Rectal smooth muscle tissue (tissue), 1 donor: ENCODE measurements around the gene GPR55.
"Not testable (repeated sequence)": the region's sequence is repeated elsewhere in the genome, so short reads cannot be mapped to it uniquely, and the experiment has no call there.

ENCODE experiments used
- H3K27ac ChIP-seq: one replicate; pipeline ENCODE4 v1.7.0; 2013; ENCODE audit warnings: low read depth, low read length, inconsistent platforms
- H3K27me3 ChIP-seq: one replicate; pipeline ENCODE4 v1.7.0; 2013; ENCODE audit warnings: low read length; ENCODE audit not compliant: control insufficient read depth, insufficient read depth
- H3K36me3 ChIP-seq: one replicate; pipeline ENCODE4 v1.7.0; 2013; ENCODE audit warnings: low read length; ENCODE audit not compliant: control insufficient read depth, insufficient read depth
- H3K4me1 ChIP-seq: one replicate; pipeline ENCODE4 v1.7.0; 2013; ENCODE audit warnings: low read length; ENCODE audit not compliant: control insufficient read depth, insufficient read depth
- H3K4me3 ChIP-seq: one replicate; pipeline ENCODE4 v1.7.0; 2013; ENCODE audit warnings: low read length
- H3K9ac ChIP-seq: one replicate; pipeline ENCODE4 v1.7.0; 2013; ENCODE audit warnings: low read length

GPR55 gene

DNA sequence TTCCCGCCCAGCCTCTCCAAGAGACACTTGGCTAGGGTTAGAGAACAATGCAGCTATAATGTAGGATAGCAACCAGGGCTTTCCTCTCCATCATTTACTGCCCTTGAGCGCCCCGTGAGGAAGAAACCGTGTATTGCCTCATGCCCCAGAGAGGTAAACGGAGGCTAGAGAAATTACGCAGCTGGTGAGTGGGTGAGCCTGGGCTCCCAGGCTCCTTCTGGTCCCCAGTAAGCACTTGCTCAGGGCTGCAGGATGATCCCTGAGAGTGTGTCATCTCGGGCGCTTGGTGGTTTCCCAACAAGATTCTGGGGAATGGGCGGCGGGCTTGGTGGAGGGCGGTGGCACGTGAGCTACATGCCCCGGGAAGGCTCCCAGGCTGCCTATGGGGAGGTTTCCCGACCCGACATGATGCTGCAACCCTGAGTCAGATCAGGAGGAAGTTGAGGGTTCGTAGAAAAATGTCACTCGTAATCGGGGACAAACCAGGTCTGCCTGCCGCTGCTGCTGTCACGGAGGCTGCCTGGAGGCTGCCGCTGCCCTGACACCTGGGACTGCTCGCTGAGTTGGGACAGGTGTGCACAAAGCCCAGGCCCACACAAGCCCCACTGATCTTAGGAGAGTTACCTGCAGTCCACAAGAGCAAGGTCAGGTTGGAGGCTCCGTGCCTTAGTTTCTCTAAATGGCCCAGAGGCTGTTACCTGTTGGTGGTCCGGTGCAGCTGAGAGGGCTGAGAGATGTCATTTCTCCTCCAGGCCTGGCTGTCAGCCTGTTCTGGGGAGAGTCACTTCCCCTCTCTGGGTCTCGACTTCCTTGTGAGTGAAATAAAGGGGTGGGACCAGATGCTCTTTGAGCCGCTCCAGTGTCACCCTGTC, at the start of gene GPR55:
TSS of gene GPR55 (minus strand) at position 773 of the 872 bp plus-strand sequence. CDS start 14,280 bp downstream, outside the sequence.
- Histone ChIP-seq H3K9ac (no peak within 1 kb of the TSS), H3K4me3 (peak within 1 kb of the TSS; percentile 30), H3K4me1 (no peaks in the 10 kb centered on the region), H3K27ac (no peak within 1 kb of the TSS), H3K36me3 (no peaks in the 10 kb centered on the region), H3K27me3 (no peaks in the 10 kb centered on the region)

GRCh38 chr2:230974096-230974913, 49.3 kb upstream of the GPR55 start:
- no peaks in the 10 kb centered on the region for H3K27me3 ChIP-seq
- H3K4me1 ChIP-seq: no peaks in the 10 kb centered on the region
- H3K27ac ChIP-seq: no peak overlapping the region
- H3K9ac ChIP-seq: no peak overlapping the region
- no peaks in the 10 kb centered on the region for H3K36me3 ChIP-seq
- no peak overlapping the region for H3K4me3 ChIP-seq

- Histone ChIP-seq H3K9ac (no peak overlapping the region), H3K36me3 (no peaks in the 10 kb centered on the region), H3K4me3 (no peak overlapping the region), H3K27ac (no peak overlapping the region), H3K27me3 (no peaks in the 10 kb centered on the region), H3K4me1 (no peaks in the 10 kb centered on the region)
These were observed 47.0 kb upstream of the GPR55 start for GRCh38 chr2:230972046-230972445.

- H3K4me1 ChIP-seq: no peaks in the 10 kb centered on the region
- H3K4me3 ChIP-seq: no peak overlapping the region
- no peaks in the 10 kb centered on the region for H3K36me3 ChIP-seq
- H3K27ac ChIP-seq: no peak overlapping the region
- no peak overlapping the region for H3K9ac ChIP-seq
- no peaks in the 10 kb centered on the region for H3K27me3 ChIP-seq
These were observed 44.6 kb upstream of the GPR55 start for GRCh38 chr2:230969659-230970015.

GRCh38 chr2:230968921-230969658, 44.0 kb upstream of the GPR55 start:
- H3K9ac ChIP-seq: no peak overlapping the region
- H3K27ac ChIP-seq: no peak overlapping the region
- no peaks in the 10 kb centered on the region for H3K27me3 ChIP-seq
- H3K4me3 ChIP-seq: no peak overlapping the region
- H3K4me1 ChIP-seq: no peaks in the 10 kb centered on the region
- H3K36me3 ChIP-seq: no peaks in the 10 kb centered on the region

DNA sequence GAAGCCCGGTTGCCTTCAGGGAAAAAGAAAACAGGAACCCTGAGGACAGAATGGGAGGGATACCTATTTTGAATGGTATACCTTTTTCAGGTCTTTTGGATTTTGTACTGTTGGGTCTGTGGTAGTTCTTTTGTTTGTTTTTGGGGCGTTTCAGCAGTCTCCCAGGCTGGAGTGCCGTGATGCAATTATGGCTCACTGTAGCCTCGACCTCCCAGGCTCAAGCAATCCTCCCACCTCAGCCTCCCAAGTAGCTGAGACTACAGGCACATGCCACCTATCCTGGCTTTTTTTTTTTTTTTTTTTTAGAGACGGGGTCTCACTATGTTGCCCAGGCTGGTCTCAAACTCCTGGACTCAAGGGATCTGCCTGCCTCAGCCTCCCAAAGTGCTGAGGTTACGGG, 43.3 kb upstream of the GPR55 start:
- not testable (repeated sequence) for H3K27me3 ChIP-seq, H3K36me3 ChIP-seq, H3K4me1 ChIP-seq, H3K9ac ChIP-seq, H3K4me3 ChIP-seq, H3K27ac ChIP-seq

DNA sequence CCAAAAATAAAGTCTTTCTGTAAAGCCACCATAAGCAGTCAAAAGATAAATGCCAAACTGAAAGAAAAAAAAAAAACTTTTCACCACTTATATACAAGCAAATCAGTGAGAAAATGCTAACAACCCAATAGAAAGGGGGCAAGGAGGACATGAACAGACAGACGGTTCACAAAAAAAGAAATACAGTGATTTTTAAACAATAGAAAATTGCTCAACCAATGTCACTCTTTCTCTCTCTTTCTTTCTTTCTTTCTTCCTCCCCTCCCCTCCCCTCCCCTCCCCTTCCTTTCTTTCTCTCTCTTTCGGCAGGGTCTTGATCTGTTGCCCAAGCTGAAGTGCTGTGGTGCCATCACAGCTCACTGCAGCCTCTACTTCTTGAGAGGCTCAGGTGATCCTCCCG, 42.1 kb upstream of the GPR55 start:
- no peaks in the 10 kb centered on the region for H3K36me3 ChIP-seq
- H3K27me3 ChIP-seq: no peaks in the 10 kb centered on the region
- H3K27ac ChIP-seq: no peak overlapping the region
- H3K4me1 ChIP-seq: no peaks in the 10 kb centered on the region
- no peak overlapping the region for H3K4me3 ChIP-seq
- H3K9ac ChIP-seq: no peak overlapping the region

GRCh38 chr2:230964136-230964730, 39.2 kb upstream of the GPR55 start:
- H3K4me1 ChIP-seq: no peaks in the 10 kb centered on the region
- no peak overlapping the region for H3K27ac ChIP-seq
- no peaks in the 10 kb centered on the region for H3K36me3 ChIP-seq
- no peaks in the 10 kb centered on the region for H3K27me3 ChIP-seq
- H3K4me3 ChIP-seq: no peak overlapping the region
- H3K9ac ChIP-seq: no peak overlapping the region

DNA sequence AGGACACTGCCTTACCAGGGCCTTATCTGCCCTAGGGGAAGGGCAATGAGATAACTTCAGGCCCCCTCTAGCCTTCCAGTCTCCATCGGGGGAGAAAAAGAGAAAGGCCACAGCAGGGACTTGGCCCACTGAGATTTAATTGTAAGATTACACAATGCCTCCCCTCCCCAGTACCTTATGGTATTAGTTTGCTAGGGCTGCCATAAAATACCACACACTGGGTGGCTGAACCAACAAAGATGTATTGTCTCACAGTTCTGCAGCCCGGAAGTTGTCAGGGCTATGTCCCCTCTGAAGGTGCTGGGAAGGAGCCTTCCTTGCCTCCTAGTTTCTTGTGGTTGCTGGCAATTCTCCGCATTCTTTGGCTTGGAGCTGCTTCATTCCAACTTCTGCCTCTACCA, 36.0 kb upstream of the GPR55 start:
- Histone ChIP-seq H3K27me3 (no peaks in the 10 kb centered on the region), H3K4me1 (peaks cover 2% of the 10 kb centered on the region), H3K9ac (no peak overlapping the region)

DNA sequence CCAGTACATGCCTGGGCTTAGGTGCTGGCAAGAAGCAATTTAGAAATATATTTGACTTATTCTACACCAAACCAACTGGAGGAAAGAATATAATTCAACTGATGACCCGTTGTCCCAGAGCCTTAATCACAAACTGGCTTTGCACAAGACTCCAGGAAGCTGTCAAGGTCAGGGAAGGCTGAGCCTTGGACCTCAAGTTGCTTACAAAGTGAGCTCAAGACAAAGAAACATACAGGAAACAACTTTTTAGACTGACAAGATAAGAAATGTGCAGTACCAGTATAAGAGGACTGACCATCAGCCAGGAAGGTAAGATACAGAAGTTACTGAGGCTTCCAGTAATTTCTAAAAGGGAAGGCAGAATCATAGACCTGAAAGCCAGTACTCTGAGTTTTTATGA, 35.0 kb upstream of the GPR55 start:
- peaks cover 2% of the 10 kb centered on the region for H3K4me1 ChIP-seq
- no peak overlapping the region for H3K27ac ChIP-seq
- H3K27me3 ChIP-seq: no peaks in the 10 kb centered on the region
- no peak overlapping the region for H3K9ac ChIP-seq
- H3K36me3 ChIP-seq: no peaks in the 10 kb centered on the region
- H3K4me3 ChIP-seq: no peak overlapping the region

More for the DNA sequence above, 36.0 kb upstream of the GPR55 start:
- Histone ChIP-seq H3K4me3 (no peak overlapping the region), H3K27ac (no peak overlapping the region), H3K36me3 (no peaks in the 10 kb centered on the region)

DNA sequence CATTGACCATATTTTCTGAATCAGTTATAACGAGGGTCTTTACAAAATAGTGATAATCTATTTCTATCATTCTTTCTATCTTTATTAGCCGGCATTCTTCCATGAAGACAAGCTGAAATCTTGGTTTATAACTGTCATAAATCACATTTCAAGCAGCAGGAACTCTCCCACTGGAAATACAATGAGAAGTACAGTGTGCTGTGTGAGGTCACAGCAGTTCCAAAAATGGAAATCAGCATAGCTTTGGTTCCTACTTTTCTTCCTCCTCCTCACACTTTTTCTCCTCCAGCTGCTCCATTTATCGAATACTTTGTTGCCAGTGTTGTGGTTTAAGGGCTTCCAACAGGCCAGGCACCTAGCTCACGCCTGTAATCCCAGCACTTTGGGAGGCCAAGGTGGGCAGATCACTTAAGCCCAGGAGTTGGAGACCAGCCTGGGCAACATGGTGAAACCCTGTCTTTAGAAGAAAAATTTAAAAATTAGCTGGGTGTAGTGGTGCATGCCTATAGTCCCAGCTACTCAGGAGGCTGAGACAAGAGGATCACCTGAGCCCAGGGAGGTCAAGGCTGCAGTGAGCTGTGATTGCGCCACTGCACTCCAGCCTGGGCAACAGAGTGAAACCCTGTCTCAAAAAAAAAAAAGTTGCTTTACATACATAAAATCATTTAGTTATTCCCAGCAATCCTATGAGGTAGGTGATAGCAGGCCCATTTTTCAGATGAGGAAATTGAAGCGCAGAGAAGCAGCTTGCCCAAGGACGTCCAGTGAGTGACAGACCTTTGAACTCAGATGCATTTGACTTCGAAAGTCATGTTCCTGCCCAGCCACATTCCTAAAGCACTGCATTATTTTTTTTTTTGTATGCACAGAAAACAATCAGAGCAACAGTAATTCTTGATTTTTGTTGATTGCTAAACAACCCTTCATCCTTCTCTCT, 34.0 kb upstream of the GPR55 start:
- Histone ChIP-seq H3K27ac (no peak overlapping the region), H3K36me3 (no peaks in the 10 kb centered on the region), H3K27me3 (no peaks in the 10 kb centered on the region), H3K9ac (no peak overlapping the region), H3K4me1 (peaks cover 2% of the 10 kb centered on the region), H3K4me3 (no peak overlapping the region)
